HG03097 (cell line): ENCODE data around the gene GPX8.

Experiments
- ATAC-seq: cut with Tn5 transposase; IDR thresholded peaks from one replicate; pipeline ENCODE4 v1.9.1; 2021; ENCODE audit not compliant: unreplicated experiment, low FRiP score

The GPX8 gene

GRCh38 chr5:55159763-55160492, at the start of gene GPX8:
Gene GPX8, plus strand, starts transcription at chr5:55160171. Its CDS starts 22 bp downstream, at chr5:55160193.
- no peak for ATAC-seq

- ATAC-seq, result no peak
These were observed 49.8 kb upstream of the GPX8 start for GRCh38 chr5:55110217-55110616.

- ATAC-seq, result no peak
These were observed 46.6 kb upstream of the GPX8 start for GRCh38 chr5:55113327-55113726.

GRCh38 chr5:55114061-55114460, 45.9 kb upstream of the GPX8 start:
- no peak for ATAC-seq

GRCh38 chr5:55123365-55123764, 36.6 kb upstream of the GPX8 start:
- ATAC-seq, result no peak

- no peak for ATAC-seq
These were observed 25.8 kb upstream of the GPX8 start for GRCh38 chr5:55134053-55134722.

- ATAC-seq, result no peak
These were observed 23.4 kb upstream of the GPX8 start for GRCh38 chr5:55136521-55136920.

- no peak for ATAC-seq
These were observed 18.9 kb upstream of the GPX8 start for GRCh38 chr5:55140908-55141665.

- no peak for ATAC-seq
These were observed 17.9 kb upstream of the GPX8 start for GRCh38 chr5:55141945-55142690.

- no peak for ATAC-seq
These were observed 16.3 kb upstream of the GPX8 start for GRCh38 chr5:55143624-55144023.

- no peak for ATAC-seq
These were observed 13.9 kb upstream of the GPX8 start for GRCh38 chr5:55146080-55146479.

GRCh38 chr5:55146543-55147151, 13.3 kb upstream of the GPX8 start:
- no peak for ATAC-seq

GRCh38 chr5:55149308-55149795, 10.6 kb upstream of the GPX8 start:
- no peak for ATAC-seq

- ATAC-seq, result no peak
These were observed 7.8 kb upstream of the GPX8 start for GRCh38 chr5:55151923-55152842.

GRCh38 chr5:55154873-55155272, 5.1 kb upstream of the GPX8 start:
- no peak for ATAC-seq

- no peak for ATAC-seq
These were observed 680 bp downstream of the GPX8 start for GRCh38 chr5:55160493-55161209.

- ATAC-seq, result no peak
These were observed 2.7 kb downstream of the GPX8 start for GRCh38 chr5:55162666-55163065.

- ATAC-seq, result no peak
These were observed 11.5 kb downstream of the GPX8 start for GRCh38 chr5:55171471-55171870.
